Left lung (tissue), 10 donors: ENCODE results near the gene TP53I13. TPM values are rescaled to one million over a fixed set of nuclear protein-coding genes. Genes with fewer than 3 reads are reported as not detected.

Source experiments
- ATAC-seq: fragments of 200-7000 bp; cut with Tn5 transposase; one replicate; pipeline ENCODE4 v1.9.1; 2020; ENCODE audit warnings: moderate library complexity
- DNase-seq, 4 donors: peaks; one replicate each; pipeline ENCODE4 v3.0.0-alpha.2; 2013 to 2020
- H3K27ac ChIP-seq, 2 donors: fragments of 200-600 bp; sonication (generic) in 1 of 2; one replicate each; pipeline versions ENCODE4 v1.5.0 to v1.8.0; 2020 to 2021
- H3K27me3 ChIP-seq, 2 donors: fragments of 200-600 bp; sonication (generic) in 1 of 2; one replicate each; pipeline versions ENCODE4 v1.5.0 to v1.8.0; 2020 to 2021
- H3K36me3 ChIP-seq, 2 donors: fragments of 200-600 bp; sonication (generic) in 1 of 2; one replicate each; pipeline versions ENCODE4 v1.5.0 to v1.8.0; 2020 to 2021
- H3K4me1 ChIP-seq, 2 donors: fragments of 200-600 bp; one replicate each; pipeline ENCODE4 v1.8.0; 2021
- H3K4me3 ChIP-seq, 2 donors: fragments of 200-600 bp; sonication (generic) in 1 of 2; one replicate each; pipeline versions ENCODE4 v1.5.0 to v1.8.0; 2020 to 2021; ENCODE audit warnings: mild to moderate bottlenecking in 1 of 2
- H3K9me3 ChIP-seq, 2 donors: fragments of 200-600 bp; sonication (generic) in 1 of 2; one replicate each; pipeline versions ENCODE4 v1.5.0 to v1.8.0; 2020 to 2021
- CTCF ChIP-seq, 2 donors: fragments of 200-600 bp; sonication (generic) in 1 of 2; IDR thresholded peaks; one replicate each; pipeline versions ENCODE4 v1.5.0 to v1.8.0; 2021; ENCODE audit warnings: antibody characterized with exemption in 2 of 2
- intact Hi-C, 2 donors: fragments of 100-400 bp; cut with DNase I; formaldehyde crosslinking; loops; one replicate each; pipeline versions ENCODE4 v1.11.2 to v1.14.2; 2022
- polyA plus RNA-seq, 6 donors: library from polyadenylated mRNA; unstranded; fragments of 120-200 nt; gene quantifications; one replicate each; pipeline ENCODE4 v1.2.1, GENCODE V29; 2013; ENCODE audit not compliant: insufficient read length in 6 of 6
- total RNA-seq, 2 donors: library from RNA; stranded (reverse); fragmentation: NEBNext Ultra II Directional; extraction: Animal tissue kit (Norgen Biotek cat#: 25700); gene quantifications; one replicate each; pipeline ENCODE4 v1.2.1, GENCODE V29; 2021
- donor health status: DM: no; HTN: yes; CAD: no.
- donor health status: DM: no; HTN: no; CAD: no.

Gene TP53I13
- total and polyA plus RNA-seq, 8 donors, result 24.8 to 58.5 (median 32.5) TPM

- no peak for TF ChIP-seq CTCF (IDR thresholded peaks at IDR 0.05)
- H3K27ac ChIP-seq, result no peak overlapping the region
- H3K4me1 ChIP-seq, result peaks cover 6 to 29% of the 10 kb centered on the region in 2 donors
- H3K36me3 ChIP-seq, result peaks cover 0 to 77% of the 10 kb centered on the region in 2 donors
- H3K4me3 ChIP-seq, result no peak overlapping the region
- ATAC-seq, result no peak
- DNase-seq, result peak in 1 of 4 donors; percentile 73
- H3K27me3 ChIP-seq, result no peaks in the 10 kb centered on the region
- intact Hi-C loops, result no loop called here
- no peaks in the 10 kb centered on the region for H3K9me3 ChIP-seq
Observed at GRCh38 chr17:29576214-29577000, 7.9 kb downstream of the TP53I13 start.

- TF ChIP-seq CTCF (IDR thresholded peaks at IDR 0.05), result no peak
- Histone ChIP-seq H3K27me3 (no peaks in the 10 kb centered on the region), H3K4me1 (peaks cover 5 to 26% of the 10 kb centered on the region in 2 donors), H3K36me3 (peaks cover 0 to 82% of the 10 kb centered on the region in 2 donors), H3K27ac (no peak overlapping the region), H3K9me3 (no peaks in the 10 kb centered on the region), H3K4me3 (no peak overlapping the region)
- intact Hi-C loops, result no loop called here
- ATAC-seq (no peak), DNase-seq (no peak)
Observed at GRCh38 chr17:29577001-29577370, 8.5 kb downstream of the TP53I13 start.

GRCh38 chr17:29577385-29578211 lies 9.1 kb downstream of the TP53I13 start:
- peaks cover 0 to 88% of the 10 kb centered on the region in 2 donors for H3K36me3 ChIP-seq
- no peak for TF ChIP-seq CTCF (IDR thresholded peaks at IDR 0.05)
- H3K4me3 ChIP-seq, result no peak overlapping the region
- DNase-seq (peak in 1 of 4 donors; percentile 64), ATAC-seq (peak; percentile 4)
- peaks cover 0 to 20% of the 10 kb centered on the region in 2 donors for H3K4me1 ChIP-seq
- H3K9me3 ChIP-seq, result no peaks in the 10 kb centered on the region
- H3K27me3 ChIP-seq, result no peaks in the 10 kb centered on the region
- intact Hi-C loops, result no loop called here
- no peak overlapping the region for H3K27ac ChIP-seq

- Histone ChIP-seq H3K4me3 (no peak overlapping the region), H3K9me3 (no peaks in the 10 kb centered on the region), H3K27me3 (no peaks in the 10 kb centered on the region), H3K4me1 (peaks cover 0 to 16% of the 10 kb centered on the region in 2 donors), H3K27ac (no peak overlapping the region), H3K36me3 (peaks cover 0 to 85% of the 10 kb centered on the region in 2 donors)
- TF ChIP-seq CTCF (IDR thresholded peaks at IDR 0.05), result no peak
- ATAC-seq, result no peak
- peak in 1 of 4 donors; percentile 45 for DNase-seq
- intact Hi-C loops, result no loop called here
Observed at GRCh38 chr17:29578626-29579485, 10.4 kb downstream of the TP53I13 start.
